Measurements from ENCODE around the gene CDH4. TPM values are rescaled to one million over a fixed set of nuclear protein-coding genes. Genes with fewer than 3 reads are reported as not detected.

CDH4 gene
- polyA plus RNA-seq, 1 experiment, result 1.5 TPM

GRCh38 chr20:61871913-61872312, 619.9 kb downstream of the CDH4 start:
- DNase-seq (ENCODE audit: low read depth), result no peak
- CTCF ChIA-PET, result no interaction called here
- Histone ChIP-seq H3K36me3 (ENCODE audit: control insufficient read depth, insufficient read depth, low read length) (no peaks in the 10 kb centered on the region), H3K4me3 (ENCODE audit: low read depth, low read length) (no peak overlapping the region), H3K27me3 (ENCODE audit: control insufficient read depth, insufficient read depth, low read length) (no peaks in the 10 kb centered on the region)
- TF ChIP-seq CTCF (IDR thresholded peaks at IDR 0.05; ENCODE audit: insufficient read depth, low read depth, low read length), result no peak
- POLR2A ChIA-PET, result no interaction called here

GRCh38 chr20:61872371-61872900, 620.4 kb downstream of the CDH4 start:
- ChIA-PET CTCF (no interaction called here), POLR2A (no interaction called here)
- TF ChIP-seq CTCF (IDR thresholded peaks at IDR 0.05; ENCODE audit: insufficient read depth, low read depth, low read length), result no peak
- no peak overlapping the region for H3K4me3 ChIP-seq (ENCODE audit: low read depth, low read length)
- DNase-seq (ENCODE audit: low read depth), result no peak
- H3K36me3 ChIP-seq (ENCODE audit: control insufficient read depth, insufficient read depth, low read length), result no peaks in the 10 kb centered on the region
- no peaks in the 10 kb centered on the region for H3K27me3 ChIP-seq (ENCODE audit: control insufficient read depth, insufficient read depth, low read length)

- TF ChIP-seq CTCF (IDR thresholded peaks at IDR 0.05; ENCODE audit: insufficient read depth, low read depth, low read length), result no peak
- ChIA-PET CTCF (no interaction called here), POLR2A (no interaction called here)
Measured at GRCh38 chr20:61873651-61874420, 621.8 kb downstream of the CDH4 start.

GRCh38 chr20:61874421-61875068, 622.5 kb downstream of the CDH4 start:
- H3K27me3 ChIP-seq (ENCODE audit: control insufficient read depth, insufficient read depth, low read length), result no peaks in the 10 kb centered on the region
- POLR2A ChIA-PET, result no interaction called here
- H3K4me3 ChIP-seq (ENCODE audit: low read depth, low read length), result no peak overlapping the region
- CTCF ChIA-PET, result no interaction called here
- DNase-seq (ENCODE audit: low read depth), result no peak
- H3K36me3 ChIP-seq (ENCODE audit: control insufficient read depth, insufficient read depth, low read length), result no peaks in the 10 kb centered on the region
- TF ChIP-seq CTCF (IDR thresholded peaks at IDR 0.05; ENCODE audit: insufficient read depth, low read depth, low read length), result no peak

More at GRCh38 chr20:61873651-61874420, 621.8 kb downstream of the CDH4 start:
- no peak for DNase-seq (ENCODE audit: low read depth)
- Histone ChIP-seq H3K27me3 (ENCODE audit: control insufficient read depth, insufficient read depth, low read length) (no peaks in the 10 kb centered on the region), H3K4me3 (ENCODE audit: low read depth, low read length) (no peak overlapping the region), H3K36me3 (ENCODE audit: control insufficient read depth, insufficient read depth, low read length) (no peaks in the 10 kb centered on the region)

GRCh38 chr20:61875221-61875885, 623.3 kb downstream of the CDH4 start:
- no peaks in the 10 kb centered on the region for H3K36me3 ChIP-seq (ENCODE audit: control insufficient read depth, insufficient read depth, low read length)
- POLR2A ChIA-PET, result no interaction called here
- no peak for TF ChIP-seq CTCF (IDR thresholded peaks at IDR 0.05; ENCODE audit: insufficient read depth, low read depth, low read length)
- no peaks in the 10 kb centered on the region for H3K27me3 ChIP-seq (ENCODE audit: control insufficient read depth, insufficient read depth, low read length)
- no peak overlapping the region for H3K4me3 ChIP-seq (ENCODE audit: low read depth, low read length)
- DNase-seq (ENCODE audit: low read depth), result no peak
- CTCF ChIA-PET, result no interaction called here

Measured in BJ (cell line).